ENCODE results near the gene PPME1. TPM values are rescaled to one million over a fixed set of nuclear protein-coding genes. Genes with fewer than 3 reads are reported as not detected.
A peak's percentile ranks its signal among the peaks of the same experiment; 100 is the strongest.

PPME1 gene
- total and polyA plus RNA-seq, 9 donors, result 27.1 to 48.1 (median 43.8) TPM

DNA sequence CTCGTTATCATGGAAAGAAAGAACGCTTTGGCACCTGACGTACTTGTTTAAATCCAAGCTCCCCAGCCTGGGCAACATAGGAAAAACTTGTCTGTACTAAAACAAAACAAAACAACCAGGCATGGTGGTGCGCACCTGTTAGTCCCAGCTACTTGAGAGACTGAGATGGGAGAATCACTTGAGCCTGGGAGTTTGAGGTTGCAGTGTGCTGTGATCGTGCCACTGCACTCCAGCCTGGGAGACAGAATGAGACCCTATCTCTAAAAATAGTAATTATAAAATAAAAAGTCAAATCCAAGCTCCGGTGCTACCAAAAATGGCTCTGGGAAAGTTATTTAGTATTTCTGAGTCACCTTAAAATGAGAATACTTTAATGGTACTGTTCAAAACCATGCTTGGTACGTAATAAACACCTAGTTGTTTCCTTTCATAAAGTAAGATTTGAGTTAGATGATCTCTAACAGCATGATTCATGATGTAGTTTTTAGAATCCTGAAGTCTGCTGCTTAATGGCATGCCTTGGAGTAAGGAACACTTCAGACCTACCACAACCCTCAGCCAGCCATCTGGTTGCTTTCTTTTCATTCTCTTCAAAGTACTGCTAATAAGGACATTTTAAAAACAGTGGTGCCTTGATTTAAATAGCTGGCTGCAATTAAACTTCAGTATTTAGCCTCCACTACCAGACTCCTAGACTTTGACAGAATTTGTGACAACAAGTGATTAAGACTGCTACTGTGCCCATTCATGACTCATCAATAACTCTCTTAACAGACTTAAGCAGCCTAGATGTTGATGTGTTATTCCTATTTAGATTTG is 8.4 kb downstream of the PPME1 start:
- no peak for DNase-seq
- Histone ChIP-seq H3K9me3 (replicated peaks; ENCODE audit: control insufficient read depth, low read depth, low read length) (no peaks in the 10 kb centered on the region), H3K4me3 (ENCODE audit: low read length) (no peak overlapping the region), H3K36me3 (ENCODE audit: control insufficient read depth, insufficient read depth, low read length) (no peaks in the 10 kb centered on the region), H3K27ac (ENCODE audit: low read length) (peak overlapping the region; percentile 37), H3K27me3 (ENCODE audit: control insufficient read depth, insufficient read depth, low read length) (no peaks in the 10 kb centered on the region), H3K4me1 (ENCODE audit: control insufficient read depth, insufficient read depth, low read length) (no peaks in the 10 kb centered on the region)
- no CpG with 5 or more reads among the region's 7 CpGs for WGBS (ENCODE audit: insufficient coverage)

DNA sequence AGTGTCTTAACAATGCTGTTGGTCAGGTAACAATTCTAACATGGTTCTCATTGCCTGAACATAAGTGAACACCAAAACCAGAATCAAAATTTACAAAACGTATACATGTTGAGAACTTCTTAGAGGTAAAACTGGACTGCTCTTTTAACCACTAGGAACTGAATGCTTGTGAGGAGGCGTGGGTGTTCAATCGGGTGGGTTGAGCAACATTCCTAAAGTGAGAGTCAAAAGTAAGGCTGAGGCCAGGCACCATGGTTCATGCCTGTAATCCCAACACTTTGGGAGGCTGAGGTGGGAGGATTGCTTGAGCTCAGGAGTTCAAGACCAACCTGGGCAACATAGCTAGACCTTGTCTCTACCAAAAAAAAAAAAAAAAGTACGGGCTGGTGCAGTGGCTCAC is 11.5 kb downstream of the PPME1 start:
- DNase-seq, result no peak
- Histone ChIP-seq H3K27ac (ENCODE audit: low read length) (no peak overlapping the region), H3K27me3 (ENCODE audit: control insufficient read depth, insufficient read depth, low read length) (no peaks in the 10 kb centered on the region), H3K4me1 (ENCODE audit: control insufficient read depth, insufficient read depth, low read length) (no peaks in the 10 kb centered on the region), H3K9me3 (replicated peaks; ENCODE audit: control insufficient read depth, low read depth, low read length) (no peaks in the 10 kb centered on the region), H3K36me3 (ENCODE audit: control insufficient read depth, insufficient read depth, low read length) (no peaks in the 10 kb centered on the region), H3K4me3 (ENCODE audit: low read length) (no peak overlapping the region)
- WGBS (ENCODE audit: insufficient coverage), result no CpG with 5 or more reads among the region's 4 CpGs

DNA sequence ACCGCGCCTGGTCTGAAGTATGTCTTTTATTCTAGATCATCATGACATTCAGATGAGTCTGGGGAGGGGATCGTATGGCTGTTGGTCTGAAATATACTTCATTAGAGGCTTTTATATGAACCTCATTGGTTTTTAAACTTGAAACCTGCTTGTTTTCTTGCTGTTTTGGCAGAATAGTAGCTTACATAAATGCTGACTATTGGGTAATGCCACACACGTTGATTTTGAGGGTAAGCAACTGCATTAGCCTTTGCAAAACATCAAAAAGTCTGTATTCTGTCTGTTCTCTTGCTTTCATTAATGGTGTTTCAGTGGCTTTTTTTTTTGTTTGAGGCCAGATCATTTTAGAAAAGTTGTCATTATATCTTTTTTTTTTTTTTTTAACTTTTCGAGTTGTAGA is 14.2 kb downstream of the PPME1 start:
- Histone ChIP-seq H3K27me3 (ENCODE audit: control insufficient read depth, insufficient read depth, low read length) (no peaks in the 10 kb centered on the region), H3K4me1 (ENCODE audit: control insufficient read depth, insufficient read depth, low read length) (no peaks in the 10 kb centered on the region), H3K36me3 (ENCODE audit: control insufficient read depth, insufficient read depth, low read length) (no peaks in the 10 kb centered on the region), H3K9me3 (replicated peaks; ENCODE audit: control insufficient read depth, low read depth, low read length) (no peaks in the 10 kb centered on the region), H3K4me3 (ENCODE audit: low read length) (no peak overlapping the region), H3K27ac (ENCODE audit: low read length) (no peak overlapping the region)
- no CpG with 5 or more reads among the region's 5 CpGs for WGBS (ENCODE audit: insufficient coverage)
- DNase-seq, result no peak

GRCh38 chr11:74185695-74186094 is 14.6 kb downstream of the PPME1 start:
- no peaks in the 10 kb centered on the region for H3K36me3 ChIP-seq (ENCODE audit: control insufficient read depth, insufficient read depth, low read length)
- H3K27me3 ChIP-seq (ENCODE audit: control insufficient read depth, insufficient read depth, low read length), result no peaks in the 10 kb centered on the region
- no peaks in the 10 kb centered on the region for H3K4me1 ChIP-seq (ENCODE audit: control insufficient read depth, insufficient read depth, low read length)
- no peak for DNase-seq
- no peak overlapping the region for H3K27ac ChIP-seq (ENCODE audit: low read length)
- no peak overlapping the region for H3K4me3 ChIP-seq (ENCODE audit: low read length)
- 86% methylated on average over 1 of the region's 2 CpGs for WGBS (ENCODE audit: insufficient coverage)
- H3K9me3 ChIP-seq (replicated peaks; ENCODE audit: control insufficient read depth, low read depth, low read length), result no peaks in the 10 kb centered on the region

DNA sequence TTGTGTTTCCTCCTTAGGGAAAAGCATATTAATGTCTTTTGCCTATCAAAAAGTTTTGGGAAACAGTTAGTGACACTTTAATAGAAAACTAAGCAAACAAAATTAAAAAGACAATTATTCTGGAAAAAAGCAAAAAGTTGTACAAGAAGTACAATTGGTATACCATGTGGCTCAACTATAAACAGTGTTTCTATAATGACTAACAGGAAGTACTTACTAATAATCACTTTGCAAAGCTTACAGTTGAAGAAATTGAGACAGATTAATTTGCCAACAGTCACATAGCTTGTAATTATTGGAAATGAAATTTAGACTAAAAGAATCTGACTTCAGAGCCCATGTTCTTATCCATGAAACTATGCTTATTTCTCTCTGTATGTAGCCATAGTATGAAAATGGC is 24.7 kb downstream of the PPME1 start:
- H3K27me3 ChIP-seq (ENCODE audit: control insufficient read depth, insufficient read depth, low read length), result no peaks in the 10 kb centered on the region
- no peak overlapping the region for H3K27ac ChIP-seq (ENCODE audit: low read length)
- no peak overlapping the region for H3K4me3 ChIP-seq (ENCODE audit: low read length)
- DNase-seq, result no peak
- H3K4me1 ChIP-seq (ENCODE audit: control insufficient read depth, insufficient read depth, low read length), result no peaks in the 10 kb centered on the region
- peaks cover 3% of the 10 kb centered on the region for H3K36me3 ChIP-seq (ENCODE audit: control insufficient read depth, insufficient read depth, low read length)
- peaks cover 2% of the 10 kb centered on the region for H3K9me3 ChIP-seq (replicated peaks; ENCODE audit: control insufficient read depth, low read depth, low read length)

DNA sequence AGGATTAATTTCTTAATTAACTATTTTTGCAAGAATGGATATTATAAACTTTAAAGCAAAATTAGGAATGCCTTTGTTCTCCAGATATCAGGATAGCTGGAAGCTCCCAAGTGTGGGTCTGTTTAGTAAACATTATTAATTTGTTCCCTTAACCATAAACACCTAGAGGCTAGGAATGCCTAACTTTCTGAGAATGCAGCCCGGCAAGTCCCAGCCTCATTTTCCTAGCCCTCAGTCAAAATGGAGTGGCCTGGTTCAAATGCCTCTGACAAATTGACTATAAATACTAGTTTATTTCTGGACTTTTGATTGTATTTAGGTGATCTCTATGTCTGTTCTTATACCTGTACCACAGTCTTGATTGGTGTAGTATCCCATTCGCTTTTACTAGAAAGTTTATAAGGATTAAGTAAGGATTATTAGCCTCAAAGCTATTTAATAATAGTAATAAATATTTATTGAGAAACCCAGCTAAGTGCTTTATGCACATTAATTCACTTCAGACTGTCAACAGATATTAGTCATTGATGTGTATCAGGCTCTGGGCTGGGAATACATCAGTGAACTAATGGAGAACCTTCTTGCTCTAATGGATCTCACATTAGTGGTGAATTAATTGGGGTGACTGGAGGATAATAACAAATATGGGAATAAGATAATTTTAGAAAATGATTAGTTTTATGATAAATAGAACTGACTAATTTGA is 25.8 kb downstream of the PPME1 start:
- Histone ChIP-seq H3K4me1 (ENCODE audit: control insufficient read depth, insufficient read depth, low read length) (no peaks in the 10 kb centered on the region), H3K27me3 (ENCODE audit: control insufficient read depth, insufficient read depth, low read length) (no peaks in the 10 kb centered on the region), H3K27ac (ENCODE audit: low read length) (no peak overlapping the region), H3K9me3 (replicated peaks; ENCODE audit: control insufficient read depth, low read depth, low read length) (no peaks in the 10 kb centered on the region), H3K4me3 (ENCODE audit: low read length) (no peak overlapping the region), H3K36me3 (ENCODE audit: control insufficient read depth, insufficient read depth, low read length) (no peaks in the 10 kb centered on the region)
- DNase-seq, result no peak
- whole genome bisulfite sequencing (ENCODE audit: insufficient coverage), result no CpG with 5 or more reads among the region's 2 CpGs

- Histone ChIP-seq H3K36me3 (ENCODE audit: control insufficient read depth, insufficient read depth, low read length) (peaks cover under 1% of the 10 kb centered on the region), H3K4me3 (ENCODE audit: low read length) (no peak overlapping the region), H3K9me3 (replicated peaks; ENCODE audit: control insufficient read depth, low read depth, low read length) (no peaks in the 10 kb centered on the region), H3K27me3 (ENCODE audit: control insufficient read depth, insufficient read depth, low read length) (no peaks in the 10 kb centered on the region), H3K4me1 (ENCODE audit: control insufficient read depth, insufficient read depth, low read length) (peaks cover 2% of the 10 kb centered on the region), H3K27ac (ENCODE audit: low read length) (no peak overlapping the region)
- no CpG with 5 or more reads among the region's 2 CpGs for WGBS (ENCODE audit: insufficient coverage)
- DNase-seq, result peak; percentile 46
Measured at GRCh38 chr11:74203966-74204365, 32.9 kb downstream of the PPME1 start.

DNA sequence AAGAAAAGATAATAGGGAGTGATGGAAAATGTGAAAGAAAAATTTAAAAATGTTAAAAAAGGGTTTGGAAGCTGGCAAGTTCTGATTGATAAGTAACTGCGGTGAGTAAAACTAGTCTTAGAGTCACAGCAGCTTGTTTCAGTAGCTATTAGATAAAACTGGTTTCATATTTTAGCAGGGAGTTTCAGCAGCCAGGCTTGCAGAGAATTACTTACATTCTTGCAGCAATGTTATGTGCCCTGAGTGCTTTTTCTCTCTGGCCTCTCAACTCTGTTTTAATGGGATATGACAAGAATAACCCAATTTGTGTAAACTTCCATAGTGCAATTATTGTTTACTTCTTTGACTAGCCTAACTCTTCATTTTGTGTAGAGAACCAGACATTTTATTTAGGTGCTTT is 33.6 kb downstream of the PPME1 start:
- DNase-seq, result no peak
- Histone ChIP-seq H3K27me3 (ENCODE audit: control insufficient read depth, insufficient read depth, low read length) (no peaks in the 10 kb centered on the region), H3K4me3 (ENCODE audit: low read length) (no peak overlapping the region), H3K27ac (ENCODE audit: low read length) (no peak overlapping the region), H3K36me3 (ENCODE audit: control insufficient read depth, insufficient read depth, low read length) (peaks cover 3% of the 10 kb centered on the region), H3K4me1 (ENCODE audit: control insufficient read depth, insufficient read depth, low read length) (peaks cover 2% of the 10 kb centered on the region), H3K9me3 (replicated peaks; ENCODE audit: control insufficient read depth, low read depth, low read length) (no peaks in the 10 kb centered on the region)
- WGBS (ENCODE audit: insufficient coverage), result 100% methylated on average over 1 of the region's 1 CpG

GRCh38 chr11:74205181-74205580 is 34.1 kb downstream of the PPME1 start:
- WGBS (ENCODE audit: insufficient coverage), result no CpG with 5 or more reads among the region's 1 CpG
- Histone ChIP-seq H3K27ac (ENCODE audit: low read length) (no peak overlapping the region), H3K27me3 (ENCODE audit: control insufficient read depth, insufficient read depth, low read length) (no peaks in the 10 kb centered on the region), H3K36me3 (ENCODE audit: control insufficient read depth, insufficient read depth, low read length) (peaks cover 3% of the 10 kb centered on the region), H3K4me3 (ENCODE audit: low read length) (no peak overlapping the region), H3K9me3 (replicated peaks; ENCODE audit: control insufficient read depth, low read depth, low read length) (no peaks in the 10 kb centered on the region), H3K4me1 (ENCODE audit: control insufficient read depth, insufficient read depth, low read length) (peaks cover 2% of the 10 kb centered on the region)
- no peak for DNase-seq

GRCh38 chr11:74206746-74207145 is 35.7 kb downstream of the PPME1 start:
- WGBS (ENCODE audit: insufficient coverage), result no CpG with 5 or more reads among the region's 1 CpG

More at GRCh38 chr11:74206746-74207145, 35.7 kb downstream of the PPME1 start:
- H3K27me3 ChIP-seq (ENCODE audit: control insufficient read depth, insufficient read depth, low read length), result no peaks in the 10 kb centered on the region
- peaks cover 2% of the 10 kb centered on the region for H3K4me1 ChIP-seq (ENCODE audit: control insufficient read depth, insufficient read depth, low read length)
- H3K4me3 ChIP-seq (ENCODE audit: low read length), result no peak overlapping the region
- no peak for DNase-seq
- H3K9me3 ChIP-seq (replicated peaks; ENCODE audit: control insufficient read depth, low read depth, low read length), result no peaks in the 10 kb centered on the region
- H3K27ac ChIP-seq (ENCODE audit: low read length), result no peak overlapping the region
- peaks cover 6% of the 10 kb centered on the region for H3K36me3 ChIP-seq (ENCODE audit: control insufficient read depth, insufficient read depth, low read length)

All from muscle of leg (tissue), 11 donors.